HG03378 (cell line): ENCODE measurements around the gene MAP7D2.
A peak's percentile ranks its signal among the peaks of the same experiment; 100 is the strongest.

ENCODE experiments used
- ATAC-seq: cut with Tn5 transposase; IDR thresholded peaks from one replicate; pipeline ENCODE4 v1.9.1; 2021; ENCODE audit warnings: mild to moderate bottlenecking, moderate library complexity; ENCODE audit not compliant: unreplicated experiment

Gene MAP7D2

GRCh38 chrX:20116087-20116576 is 575 bp downstream of the MAP7D2 start:
- no peak for ATAC-seq

- ATAC-seq, result no peak
These were observed 4.5 kb downstream of the MAP7D2 start for GRCh38 chrX:20112022-20112774.

DNA sequence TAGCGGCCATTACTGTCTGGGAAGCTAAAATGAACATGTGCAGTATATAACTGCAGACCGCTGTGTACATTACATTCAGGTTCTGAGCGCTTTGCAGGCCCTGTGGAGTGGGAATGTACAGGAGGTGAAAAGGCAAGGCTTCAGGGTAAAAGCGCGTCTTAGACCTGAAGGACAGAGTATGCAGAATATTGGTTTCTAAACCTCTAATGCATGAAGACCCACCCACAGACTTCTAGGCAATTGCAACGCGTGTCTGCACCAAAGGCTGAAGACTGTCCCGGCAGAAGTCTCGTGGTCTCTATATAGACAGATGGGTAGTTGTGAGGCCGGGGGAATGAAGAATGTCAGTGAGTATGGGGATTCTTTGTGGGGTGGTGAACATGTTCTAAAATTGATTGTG is 5.4 kb downstream of the MAP7D2 start:
- no peak for ATAC-seq

DNA sequence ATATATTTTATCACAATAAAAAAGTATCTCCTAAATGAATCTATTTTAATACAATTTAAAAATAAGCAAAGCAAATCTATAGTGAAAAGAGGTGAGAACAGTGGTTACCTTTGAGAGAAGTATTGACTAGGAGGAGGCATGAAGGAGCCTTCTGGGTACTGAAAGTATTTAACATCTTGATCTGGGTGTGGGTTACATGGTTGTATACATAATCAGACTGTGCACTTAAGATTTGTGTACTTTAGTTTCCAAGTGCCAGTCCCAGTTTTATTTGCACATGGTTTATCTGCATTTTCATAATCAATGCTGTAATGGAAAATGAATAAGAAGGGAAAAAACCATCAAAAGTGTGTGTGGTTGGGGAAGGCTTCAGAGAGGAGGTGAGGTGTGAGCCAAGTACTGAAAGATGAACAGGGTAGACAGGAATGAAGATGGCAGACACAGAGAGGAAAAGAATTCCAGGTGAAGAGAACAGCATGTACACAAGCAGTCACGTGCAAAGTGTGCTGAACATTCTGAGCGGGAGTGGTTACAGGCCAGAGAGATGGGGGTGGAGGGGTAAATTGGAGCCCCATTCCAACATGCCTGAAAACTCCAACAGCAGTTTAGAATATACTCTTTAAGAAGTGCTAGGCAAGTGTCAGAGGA is 14.6 kb downstream of the MAP7D2 start:
- no peak for ATAC-seq

- ATAC-seq, result no peak
These were observed 25.2 kb downstream of the MAP7D2 start for GRCh38 chrX:20091499-20091898.

DNA sequence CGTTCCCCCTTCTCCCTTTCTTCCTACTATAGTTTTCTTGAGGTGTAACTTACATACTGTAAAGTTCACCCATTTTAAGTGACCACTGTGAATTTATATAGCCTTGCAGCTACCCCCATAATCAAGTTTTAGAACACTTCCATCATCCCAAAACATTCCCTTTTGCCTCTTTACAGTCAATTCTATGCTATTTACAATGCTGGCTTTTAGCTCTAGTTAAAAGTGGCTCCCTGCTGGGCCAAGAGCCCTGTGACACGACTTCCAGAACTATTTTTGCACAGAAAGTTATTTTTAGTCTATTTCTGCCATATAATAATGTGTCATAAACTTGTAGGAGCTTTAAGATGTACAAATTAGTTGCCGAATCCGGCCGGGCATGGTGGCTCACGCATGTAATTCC is 26.9 kb downstream of the MAP7D2 start:
- no peak for ATAC-seq

GRCh38 chrX:20080277-20080676 is 36.4 kb downstream of the MAP7D2 start:
- no peak for ATAC-seq

- no peak for ATAC-seq
These were observed 45.1 kb downstream of the MAP7D2 start for GRCh38 chrX:20071511-20072079.

GRCh38 chrX:20067709-20068561 is 48.8 kb downstream of the MAP7D2 start:
- no peak for ATAC-seq

- peak; percentile 73 for ATAC-seq
These were observed 49.6 kb downstream of the MAP7D2 start for GRCh38 chrX:20066968-20067708.

DNA sequence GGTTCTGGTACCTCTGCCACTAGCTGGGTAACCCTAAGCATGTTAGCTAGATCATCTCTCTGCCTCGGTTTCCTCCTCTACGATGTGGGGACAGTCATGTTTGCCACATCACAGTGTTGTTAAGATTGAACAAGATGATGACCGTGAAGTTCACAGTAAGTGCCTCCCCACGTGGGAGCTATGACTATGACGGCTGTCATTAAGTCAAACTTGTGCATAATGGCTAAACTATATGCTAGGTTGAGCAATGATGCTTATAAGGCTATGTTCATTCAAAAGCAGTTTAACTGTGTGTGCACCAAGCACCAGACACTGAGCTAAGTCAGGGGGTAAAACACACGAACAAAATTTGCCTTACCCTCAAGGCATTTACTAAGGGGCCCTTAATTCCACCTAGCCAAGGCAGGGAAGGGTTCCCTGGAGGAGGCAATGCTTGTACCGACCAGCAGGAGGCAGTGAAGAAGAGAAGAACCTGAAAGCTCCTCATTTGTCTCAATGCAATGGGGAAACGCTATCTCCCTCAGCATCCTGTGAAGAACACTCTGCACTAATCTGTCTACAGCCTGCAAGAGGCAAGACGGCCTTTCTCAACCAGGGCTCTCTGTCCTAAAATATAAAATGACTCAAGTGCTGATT is 52.9 kb downstream of the MAP7D2 start:
- ATAC-seq, result no peak

- no peak for ATAC-seq
These were observed 53.6 kb downstream of the MAP7D2 start for GRCh38 chrX:20063153-20063552.

DNA sequence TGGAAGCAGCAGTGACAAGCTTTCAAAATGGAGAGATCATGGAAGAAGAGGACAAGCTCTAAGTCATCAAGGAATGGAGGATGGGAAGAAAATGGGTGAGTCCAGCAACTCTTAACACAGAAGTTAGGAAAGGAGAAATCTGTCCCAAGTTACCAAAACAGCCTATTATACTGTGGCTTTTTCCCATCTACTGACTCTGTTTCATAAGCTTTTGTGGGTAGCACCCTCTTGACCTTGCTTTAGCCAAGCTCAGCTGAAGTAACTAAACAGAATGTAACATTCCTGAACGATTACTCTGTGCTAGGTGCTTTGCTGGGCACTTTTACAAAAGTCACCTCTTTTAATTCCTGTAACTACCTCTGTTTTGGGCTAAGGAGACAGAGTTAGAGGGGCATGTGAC is 54.9 kb downstream of the MAP7D2 start:
- ATAC-seq, result no peak

- peak; percentile 73 for ATAC-seq
These were observed 55.6 kb downstream of the MAP7D2 start for GRCh38 chrX:20060961-20061748.

DNA sequence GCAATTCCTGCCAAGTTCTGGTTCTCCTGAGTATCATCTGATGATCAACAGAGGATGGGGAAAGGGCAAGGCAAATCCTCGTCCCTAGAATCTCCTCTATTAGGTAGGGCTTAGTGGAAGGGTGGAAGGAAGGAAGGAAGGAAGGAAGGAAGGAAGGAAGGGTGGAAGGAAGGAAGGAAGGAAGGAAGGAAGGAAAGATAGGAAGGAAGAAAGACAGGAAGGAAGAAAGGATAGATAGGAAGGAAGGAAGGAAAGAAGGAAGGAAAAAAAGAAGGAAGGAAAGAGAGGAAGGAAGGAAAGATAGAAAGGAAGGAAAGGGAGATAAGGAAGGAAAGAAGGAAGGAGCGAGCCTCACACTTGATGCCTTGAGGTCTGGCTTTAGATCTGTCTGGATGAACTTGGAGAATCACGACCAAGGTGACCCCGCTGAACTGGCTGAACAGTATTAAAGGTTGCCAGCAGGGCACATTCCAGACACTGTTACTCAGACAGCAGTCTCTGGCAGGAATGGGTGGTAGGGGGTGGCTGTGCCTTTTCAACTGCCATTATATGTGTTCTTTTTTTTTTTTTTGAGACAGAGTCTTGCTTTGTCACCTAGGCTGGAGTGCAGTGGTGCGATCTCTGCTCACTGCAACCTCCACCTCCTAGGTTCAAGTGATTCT is 57.1 kb downstream of the MAP7D2 start:
- ATAC-seq, result no peak

DNA sequence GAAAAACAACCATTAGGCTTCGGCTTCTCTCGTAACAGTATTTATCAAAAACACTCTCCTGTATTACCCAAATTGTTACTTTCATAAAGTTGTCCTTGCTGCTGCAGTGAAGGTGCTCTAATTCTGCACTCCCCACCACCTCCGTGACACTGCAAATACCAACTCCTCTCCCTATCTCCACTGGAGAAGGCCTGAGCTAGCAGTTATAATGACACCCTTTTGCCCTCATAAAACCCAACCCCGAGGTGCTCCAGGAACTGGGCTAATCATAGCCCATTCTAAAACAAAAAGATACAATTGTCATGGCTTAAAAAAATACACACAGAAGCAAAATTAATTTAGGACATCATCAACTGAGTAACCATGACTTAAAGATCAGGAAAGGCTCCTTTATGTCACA is 59.2 kb downstream of the MAP7D2 start:
- no peak for ATAC-seq

DNA sequence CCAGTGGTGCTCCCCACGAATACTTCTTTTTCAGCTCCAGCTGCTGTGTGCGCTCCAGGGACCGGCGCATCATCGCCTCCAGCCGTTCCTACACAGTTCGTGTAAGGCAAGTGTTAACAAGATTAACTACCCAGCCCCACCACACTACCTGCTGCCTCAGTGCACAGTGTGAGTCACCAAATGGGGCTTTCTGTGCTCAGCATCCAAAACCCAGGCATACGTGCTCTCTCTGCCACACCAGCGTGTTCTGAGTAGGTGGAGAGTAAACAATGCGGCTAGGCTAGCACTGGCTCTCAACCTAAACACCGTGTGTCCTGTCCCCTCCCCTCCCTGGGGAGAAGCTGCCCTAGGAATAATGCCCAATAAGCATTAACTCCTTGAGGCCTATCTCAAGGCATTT is 60.0 kb downstream of the MAP7D2 start:
- ATAC-seq, result peak; percentile 44

- no peak for ATAC-seq
These were observed 63.2 kb downstream of the MAP7D2 start for GRCh38 chrX:20053537-20053936.

GRCh38 chrX:20046864-20047263 is 69.8 kb downstream of the MAP7D2 start:
- no peak for ATAC-seq
